Fibroblast of gingiva (primary cell): ENCODE data around the gene MCM8.
A peak's percentile ranks its signal among the peaks of the same experiment; 100 is the strongest.

Source experiments
- DNase-seq: peaks from one replicate; pipeline ENCODE4 v3.0.0-alpha.2; 2011; ENCODE audit warnings: low read depth

Gene MCM8

DNA sequence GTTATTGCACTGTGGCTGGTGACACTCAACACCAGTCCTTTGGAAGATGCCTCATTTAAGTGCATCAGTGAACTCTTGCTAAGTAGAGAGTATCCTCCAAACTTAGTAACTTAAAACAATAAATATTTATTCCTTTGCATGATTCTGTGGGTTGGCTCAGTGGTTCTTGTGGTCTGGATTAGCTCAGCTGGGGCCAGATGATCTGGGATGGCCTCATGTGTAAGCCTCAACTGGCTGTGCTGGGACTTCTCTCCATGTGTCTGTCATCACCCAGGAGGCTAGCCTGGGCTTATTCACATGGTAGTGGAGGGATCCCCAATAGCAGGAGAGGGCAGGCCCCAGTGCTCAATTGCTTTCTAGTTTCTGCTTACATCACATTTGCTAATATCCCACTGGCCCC is 95.1 kb downstream of the MCM8 start:
- peak; percentile 60 for DNase-seq

DNA sequence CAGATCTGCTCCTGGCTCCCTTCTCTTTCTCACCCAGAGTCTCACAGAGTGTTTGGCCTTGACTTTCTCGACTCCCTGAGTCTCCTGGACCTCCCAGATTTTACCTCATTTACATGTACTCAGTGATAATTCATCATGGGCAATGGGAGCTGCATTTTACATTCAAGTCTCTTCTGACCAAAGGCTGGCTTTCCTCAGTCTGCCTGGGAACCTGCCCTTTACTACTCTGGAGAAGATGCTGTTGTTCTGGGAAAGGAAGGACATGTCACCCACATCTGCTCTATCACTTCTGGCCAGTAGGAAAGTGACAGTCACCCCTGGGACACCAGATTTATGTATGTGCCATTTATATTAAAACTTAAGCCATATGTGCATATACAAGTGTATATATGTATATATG is 96.0 kb downstream of the MCM8 start:
- no peak for DNase-seq

DNA sequence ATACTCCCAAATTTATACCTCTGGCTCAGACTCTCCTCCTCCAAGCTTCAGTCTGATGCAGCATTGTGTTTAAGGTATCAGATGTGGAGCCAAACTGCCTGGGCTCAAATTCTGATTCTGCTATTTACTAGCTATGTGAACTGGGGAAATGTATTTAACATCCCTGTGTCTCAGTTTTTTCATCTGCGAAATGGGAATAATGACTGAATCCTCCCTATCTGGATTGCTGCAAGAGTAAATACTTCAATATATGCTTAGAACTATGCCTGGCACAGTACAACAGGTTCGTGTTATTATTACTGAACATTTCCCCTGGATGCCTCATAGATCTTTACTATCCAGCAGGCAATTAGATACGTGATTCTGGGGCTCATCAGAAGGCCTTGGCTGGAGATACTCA is 97.9 kb downstream of the MCM8 start:
- no peak for DNase-seq
